ENCODE measurements around the gene CGREF1. TPM values are rescaled to one million over a fixed set of nuclear protein-coding genes. Genes with fewer than 3 reads are reported as not detected.
A peak's percentile ranks its signal among the peaks of the same experiment; 100 is the strongest.

CGREF1 gene
- total RNA-seq, 4 donors from 2014 or later = 1.3 to 9.3 (median 5.5) TPM

GRCh38 chr2:27050996-27051901 lies 67.7 kb downstream of the CGREF1 start, which contains the start of gene AGBL5:
AGBL5 (plus strand) TSS chr2:27051668; CDS start chr2:27052959, 1,291 bp downstream.
- ATAC-seq (ENCODE audit: low FRiP score) (peak; percentile 84), DNase-seq (ENCODE audit: low spot score) (peak; percentile 93)
- no peak for TF ChIP-seq CTCF (IDR thresholded peaks at IDR 0.05)

Other genes starting within 250 kb of the CGREF1 start
- gene MAPRE3, start 148.5 kb downstream of the CGREF1 start, total RNA-seq = 10 to 100 TPM; 11.5 to 24.2 (median 12.3) TPM
- 10 to 100 TPM; 52.4 to 76.0 (median 64.7) TPM for gene TMEM214, start 86.2 kb downstream of the CGREF1 start, total RNA-seq
- 10 to 100 TPM in 2 of 4 donors, 1 to 10 TPM in 2; 6.8 to 14.4 (median 10.3) TPM for gene AGBL5, start 67.5 kb downstream of the CGREF1 start, total RNA-seq
- gene OST4, start 47.5 kb downstream of the CGREF1 start, total RNA-seq = 100 to 1,000 TPM; 221 to 396 (median 282) TPM
- 10 to 100 TPM; 27.5 to 62.7 (median 41.2) TPM for gene EMILIN1, start 40.5 kb downstream of the CGREF1 start, total RNA-seq
- gene KHK, start 32.4 kb downstream of the CGREF1 start, total RNA-seq = 1 to 10 TPM; 1.6 to 3.3 (median 2.1) TPM
- 1 to 10 TPM in 1 of 4 donors, under 1 TPM in 2, not detected in 1; 0.50 to 1.1 (median 0.65) TPM for gene ABHD1, start 4.7 kb upstream of the CGREF1 start, total RNA-seq
- 10 to 100 TPM; 60.7 to 76.5 (median 65.7) TPM for gene PREB, start 15.5 kb upstream of the CGREF1 start, total RNA-seq
- not detected for gene PRR30, start 20.3 kb upstream of the CGREF1 start, total RNA-seq
- gene TCF23, start 29.9 kb upstream of the CGREF1 start, total RNA-seq = under 1 TPM in 2 of 4 donors, not detected in 2; 0.12 to 0.56 TPM
- 100 to 1,000 TPM; 114 to 197 (median 157) TPM for gene ATRAID, start 92.9 kb upstream of the CGREF1 start, total RNA-seq
- 100 to 1,000 TPM in 1 of 4 donors, 10 to 100 TPM in 3; 37.4 to 106 (median 83.6) TPM for gene SLC5A6, start 93.1 kb upstream of the CGREF1 start, total RNA-seq
- 10 to 100 TPM; 14.6 to 29.3 (median 24.7) TPM for gene CAD, start 98.2 kb upstream of the CGREF1 start, total RNA-seq
- not detected for gene SLC30A3, start 143.9 kb upstream of the CGREF1 start, total RNA-seq
- under 1 TPM in 1 of 4 donors, not detected in 3; 0.79 TPM for gene DNAJC5G, start 156.3 kb upstream of the CGREF1 start, total RNA-seq
- 1 to 10 TPM in 1 of 4 donors, not detected in 3; 2.5 TPM for gene TRIM54, start 163.3 kb upstream of the CGREF1 start, total RNA-seq
- 1 to 10 TPM; 1.4 to 4.9 (median 2.3) TPM for gene UCN, start 189.3 kb upstream of the CGREF1 start, total RNA-seq
- gene MPV17, start 204.0 kb upstream of the CGREF1 start, total RNA-seq = 10 to 100 TPM; 63.0 to 97.8 (median 77.2) TPM
- gene GTF3C2, start 237.6 kb upstream of the CGREF1 start, total RNA-seq = 10 to 100 TPM; 24.8 to 76.1 (median 34.8) TPM

Data from omental fat pad (tissue), 4 donors.